AG04450 (cell line): ENCODE results near the gene CCDC106. TPM values are rescaled to one million over a fixed set of nuclear protein-coding genes. Genes with fewer than 3 reads are reported as not detected.

Source experiments
- CTCF ChIA-PET: fragments of 300-600, 350-600 bp; formaldehyde crosslinking; extraction: SDS; loops from one replicate; lab custom pipeline; 2022; ENCODE audit warnings: antibody characterized with exemption, inconsistent platforms; lab: Charles Lee
- POLR2A ChIA-PET: fragments of 350-600 bp; formaldehyde crosslinking; extraction: SDS; loops from one replicate; lab custom pipeline; 2021; ENCODE audit warnings: antibody characterized with exemption, inconsistent platforms; lab: Yijun Ruan, JAX
- DNase-seq: peaks from one replicate; pipeline ENCODE4 v3.0.0-alpha.2; 2011; ENCODE audit warnings: low read depth, low spot score
- H3K27ac ChIP-seq: one replicate; pipeline ENCODE4 v1.5.1; 2012; ENCODE audit warnings: low read depth, low read length, control low read depth
- H3K27me3 ChIP-seq: one replicate; pipeline ENCODE4 v1.6.0; 2012; ENCODE audit warnings: low read length; ENCODE audit not compliant: control insufficient read depth, insufficient read depth
- H3K4me3 ChIP-seq: 2 replicates; pipeline ENCODE4 v1.5.1; 2011; ENCODE audit warnings: mild to moderate bottlenecking, low read depth, low read length, control low read depth
- H3K9me3 ChIP-seq: 2 replicates; pipeline ENCODE4 v1.5.1; 2012; ENCODE audit warnings: low read length; ENCODE audit not compliant: control insufficient read depth, insufficient read depth
- CTCF ChIP-seq: IDR thresholded peaks from 2 replicates; pipeline ENCODE4 v1.5.1; 2011; ENCODE audit warnings: low read depth, low read length, control low read depth, inconsistent platforms
- polyA plus RNA-seq: library from polyadenylated mRNA; depleted of rRNA; stranded (reverse); fragments of >200 nt; gene quantifications from 2 replicates; pipeline ENCODE4 v1.2.3, GENCODE V29; 2011

The CCDC106 gene
- polyA plus RNA-seq, 1 experiment, result 6.2 TPM

GRCh38 chr19:55667511-55667910, 19.5 kb downstream of the CCDC106 start:
- no peaks in the 10 kb centered on the region; the same call in 1 of the 2 replicates for H3K9me3 ChIP-seq
- DNase-seq, result no peak
- POLR2A ChIA-PET, result interaction anchor here (0.6 kb wide), 1 partner anchor 464 kb away, joined by 3 read pairs; no protein-coding TSS in a partner anchor
- CTCF ChIA-PET, result no interaction called here
- no peak overlapping the region for H3K27ac ChIP-seq
- H3K27me3 ChIP-seq, result no peaks in the 10 kb centered on the region
- no peak overlapping the region for H3K4me3 ChIP-seq
- no peak for TF ChIP-seq CTCF

GRCh38 chr19:55667958-55668357, 19.9 kb downstream of the CCDC106 start:
- Histone ChIP-seq H3K27ac (no peak overlapping the region), H3K27me3 (no peaks in the 10 kb centered on the region), H3K9me3 (no peaks in the 10 kb centered on the region; the same call in 1 of the 2 replicates), H3K4me3 (no peak overlapping the region)
- POLR2A ChIA-PET, result no interaction called here
- DNase-seq, result no peak
- no peak for TF ChIP-seq CTCF
- CTCF ChIA-PET, result no interaction called here

- no peak for TF ChIP-seq CTCF
- Histone ChIP-seq H3K27me3 (no peaks in the 10 kb centered on the region), H3K27ac (no peak overlapping the region), H3K4me3 (no peak overlapping the region), H3K9me3 (no peaks in the 10 kb centered on the region; the same call in 1 of the 2 replicates)
- ChIA-PET POLR2A (no interaction called here), CTCF (no interaction called here)
- DNase-seq, result no peak
These were observed 20.8 kb downstream of the CCDC106 start for GRCh38 chr19:55668603-55669348.

GRCh38 chr19:55669418-55670279, 21.6 kb downstream of the CCDC106 start:
- ChIA-PET CTCF (no interaction called here), POLR2A (interaction anchor here (0.6 kb wide), 1 partner anchor 9 kb away, joined by 7 read pairs; no protein-coding TSS in a partner anchor)
- no peaks in the 10 kb centered on the region for H3K27me3 ChIP-seq
- H3K4me3 ChIP-seq, result no peak overlapping the region
- DNase-seq, result no peak
- no peak for TF ChIP-seq CTCF
- H3K9me3 ChIP-seq, result no peaks in the 10 kb centered on the region; the same call in 1 of the 2 replicates
- no peak overlapping the region for H3K27ac ChIP-seq
